ENCODE results near the gene SLC26A11.
A peak's percentile ranks its signal among the peaks of the same experiment; 100 is the strongest.

SLC26A11 gene

DNA sequence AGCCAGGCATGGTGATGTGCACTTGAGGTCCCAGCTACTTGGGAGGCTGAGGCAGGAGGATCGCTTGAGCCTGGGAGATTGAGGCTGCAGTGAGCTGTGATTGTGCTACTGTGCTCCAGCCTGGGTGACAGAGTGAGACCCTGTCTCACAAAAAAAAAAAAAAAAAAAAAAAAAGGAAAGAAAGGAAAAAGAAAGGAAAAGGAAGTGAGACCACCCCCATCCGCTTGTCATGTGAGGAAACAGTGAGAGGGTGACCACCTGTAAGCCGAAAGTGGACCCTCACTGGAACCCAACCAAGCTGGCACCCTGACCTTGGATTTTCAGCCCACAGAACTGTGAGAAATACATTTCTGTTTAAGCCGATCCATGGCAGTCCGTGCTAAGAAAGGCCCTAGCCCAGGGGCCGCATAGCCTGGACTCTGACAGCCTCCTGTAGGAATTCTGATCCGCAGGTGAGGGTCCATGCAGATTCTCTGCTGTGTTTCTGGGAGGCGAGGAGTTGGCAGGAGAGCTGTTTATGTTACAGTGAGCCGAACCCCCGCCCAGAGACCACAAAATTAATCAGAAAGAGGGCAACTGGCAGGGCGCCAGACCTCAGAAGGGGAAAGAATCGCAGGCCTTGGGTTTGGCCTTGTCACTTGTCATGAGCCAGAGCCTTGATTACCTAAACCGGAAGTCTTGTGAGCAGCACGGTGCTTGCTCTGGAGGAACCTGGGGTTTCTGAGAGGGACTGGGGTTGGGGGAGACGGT is 1.0 kb upstream of the SLC26A11 start:
- Mint-ChIP-seq H3K27ac (peak overlapping the region; percentile 98), H3K4me1 (peaks cover 25 to 31% of the 10 kb centered on the region in 2 donors), H3K9me3 (no peaks in the 10 kb centered on the region), H3K27me3 (peaks cover 4% of the 10 kb centered on the region in 2 donors), H3K4me3 (peak overlapping the region; percentile 96 to 99), H3K36me3 (peaks cover 38 to 46% of the 10 kb centered on the region in 2 donors)
- peak; percentile 93 to 94 for ATAC-seq (replicated peaks)
- peak; percentile 89 for DNase-seq

DNA sequence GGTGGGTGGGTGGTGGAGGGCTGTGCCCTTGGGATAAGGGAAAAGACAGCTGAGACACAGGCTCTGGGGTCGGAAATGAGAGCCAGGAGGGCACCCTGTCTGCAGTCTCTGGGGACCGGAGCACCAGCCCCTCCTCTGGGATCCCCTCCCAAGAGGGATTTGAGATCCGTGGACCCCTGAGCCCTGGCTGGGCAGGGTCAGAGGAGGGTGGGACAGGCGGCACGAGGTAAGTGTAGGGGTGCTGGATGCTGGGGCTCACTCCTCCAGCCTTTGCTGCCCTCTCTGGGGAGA is 519 bp upstream of the SLC26A11 start:
- H3K9me3 Mint-ChIP-seq: no peaks in the 10 kb centered on the region
- H3K4me3 Mint-ChIP-seq: peak overlapping the region; percentile 96 to 99
- ATAC-seq (replicated peaks) (peak; percentile 50 to 59), DNase-seq (peak; percentile 18)
- peak overlapping the region; percentile 98 for H3K27ac Mint-ChIP-seq
- peaks cover 5 to 6% of the 10 kb centered on the region in 2 donors for H3K27me3 Mint-ChIP-seq
- H3K36me3 Mint-ChIP-seq: peaks cover 36 to 44% of the 10 kb centered on the region in 2 donors
- peaks cover 25 to 31% of the 10 kb centered on the region in 2 donors for H3K4me1 Mint-ChIP-seq

DNA sequence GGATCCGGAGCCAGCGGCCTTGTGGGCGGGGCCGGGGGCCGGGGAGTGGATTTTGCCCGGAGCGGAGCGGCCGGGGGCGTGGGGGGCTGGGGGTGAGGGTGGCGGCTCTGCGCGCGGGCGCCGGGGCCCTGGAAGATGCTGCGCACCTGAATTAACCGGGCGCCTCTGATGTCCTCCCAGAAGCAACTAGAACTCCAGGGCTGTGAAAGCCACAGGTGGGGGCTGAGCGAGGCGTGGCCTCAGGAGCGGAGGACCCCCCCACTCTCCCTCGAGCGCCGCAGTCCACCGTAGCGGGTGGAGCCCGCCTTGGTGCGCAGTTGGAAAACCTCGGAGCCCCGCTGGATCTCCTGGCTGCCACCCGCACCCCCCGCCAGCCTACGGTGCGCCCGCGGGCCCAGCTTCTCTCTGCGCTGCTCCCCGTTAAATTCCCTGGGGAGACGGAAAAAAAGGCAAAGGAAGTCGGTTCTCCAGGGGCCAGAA is 549 bp downstream of the SLC26A11 start:
- Mint-ChIP-seq H3K27ac (no peak overlapping the region), H3K9me3 (no peaks in the 10 kb centered on the region), H3K36me3 (peaks cover 30 to 38% of the 10 kb centered on the region in 2 donors), H3K4me3 (peak overlapping the region; percentile 70 to 99), H3K4me1 (peaks cover 25 to 31% of the 10 kb centered on the region in 2 donors), H3K27me3 (peaks cover 5 to 6% of the 10 kb centered on the region in 2 donors)
- DNase-seq (no peak), ATAC-seq (replicated peaks) (peak; percentile 0 to 3)

DNA sequence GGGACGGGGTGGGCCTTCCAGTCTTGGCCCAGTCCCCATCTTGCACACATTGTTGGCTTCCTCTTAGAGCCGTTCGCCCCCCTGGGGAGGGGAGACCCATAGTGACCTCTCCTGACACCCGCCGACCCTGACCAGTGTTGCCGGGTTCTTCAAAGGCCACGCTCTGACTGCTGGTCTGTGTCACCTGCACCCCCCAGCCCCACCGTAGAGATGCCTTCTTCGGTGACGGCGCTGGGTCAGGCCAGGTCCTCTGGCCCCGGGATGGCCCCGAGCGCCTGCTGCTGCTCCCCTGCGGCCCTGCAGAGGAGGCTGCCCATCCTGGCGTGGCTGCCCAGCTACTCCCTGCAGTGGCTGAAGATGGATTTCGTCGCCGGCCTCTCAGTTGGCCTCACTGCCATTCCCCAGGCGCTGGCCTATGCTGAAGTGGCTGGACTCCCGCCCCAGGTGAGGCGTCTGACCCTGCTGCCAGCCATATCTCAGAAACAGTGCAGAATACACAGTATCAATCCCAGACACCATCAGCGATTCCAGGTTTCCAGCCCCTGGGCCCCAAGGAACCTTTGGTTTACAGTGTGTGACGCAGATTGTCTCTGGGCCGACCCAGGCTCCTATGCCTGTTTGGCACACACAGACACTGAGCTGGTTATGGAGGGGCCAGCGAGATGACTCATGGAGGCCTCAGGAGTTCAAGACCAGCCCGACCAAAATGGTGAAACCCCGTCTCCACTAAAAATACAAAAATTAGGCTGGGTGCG is 1.3 kb downstream of the SLC26A11 start:
- peaks cover 22 to 30% of the 10 kb centered on the region in 2 donors for H3K36me3 Mint-ChIP-seq
- no peaks in the 10 kb centered on the region for H3K9me3 Mint-ChIP-seq
- peaks cover 5 to 6% of the 10 kb centered on the region in 2 donors for H3K27me3 Mint-ChIP-seq
- DNase-seq (no peak), ATAC-seq (replicated peaks) (no peak)
- peak overlapping the region; percentile 70 to 99 for H3K4me3 Mint-ChIP-seq
- H3K27ac Mint-ChIP-seq: peak overlapping the region; percentile 62
- H3K4me1 Mint-ChIP-seq: peaks cover 22 to 31% of the 10 kb centered on the region in 2 donors

DNA sequence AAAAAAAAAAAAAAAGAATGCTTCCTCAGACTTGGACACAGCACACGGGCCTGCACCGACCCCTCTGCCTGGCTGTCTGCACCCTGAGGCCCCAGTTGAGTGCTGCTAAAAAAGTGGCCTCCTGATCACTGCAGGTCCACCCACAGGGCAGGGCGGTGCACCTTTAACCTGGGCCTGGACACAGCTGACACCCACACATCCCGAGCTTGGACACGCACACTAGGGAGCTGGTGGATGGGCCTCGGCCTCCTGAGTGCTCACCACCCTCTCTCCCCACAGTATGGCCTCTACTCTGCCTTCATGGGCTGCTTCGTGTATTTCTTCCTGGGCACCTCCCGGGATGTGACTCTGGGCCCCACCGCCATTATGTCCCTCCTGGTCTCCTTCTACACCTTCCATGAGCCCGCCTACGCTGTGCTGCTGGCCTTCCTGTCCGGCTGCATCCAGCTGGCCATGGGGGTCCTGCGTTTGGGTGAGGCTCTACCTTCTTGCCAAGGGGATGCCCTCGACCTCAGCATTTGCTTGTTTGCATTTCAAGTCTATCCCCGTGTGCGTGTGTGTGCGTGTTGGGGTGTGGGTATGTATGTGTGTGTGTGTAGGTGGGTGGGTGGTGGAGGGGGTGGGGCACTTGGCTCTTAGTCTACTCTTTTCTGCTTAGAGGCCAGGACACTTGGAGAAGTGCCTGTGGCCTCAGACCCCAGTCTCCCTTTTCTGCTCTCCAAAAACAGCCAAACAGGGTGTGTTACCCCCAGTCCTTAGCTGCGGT is 2.3 kb downstream of the SLC26A11 start:
- Mint-ChIP-seq H3K36me3 (peaks cover 15 to 20% of the 10 kb centered on the region in 2 donors), H3K27ac (no peak overlapping the region), H3K27me3 (peaks cover 5 to 6% of the 10 kb centered on the region in 2 donors), H3K9me3 (no peaks in the 10 kb centered on the region), H3K4me1 (peaks cover 20 to 31% of the 10 kb centered on the region in 2 donors), H3K4me3 (no peak overlapping the region)
- no peak for ATAC-seq (replicated peaks)
- no peak for DNase-seq

DNA sequence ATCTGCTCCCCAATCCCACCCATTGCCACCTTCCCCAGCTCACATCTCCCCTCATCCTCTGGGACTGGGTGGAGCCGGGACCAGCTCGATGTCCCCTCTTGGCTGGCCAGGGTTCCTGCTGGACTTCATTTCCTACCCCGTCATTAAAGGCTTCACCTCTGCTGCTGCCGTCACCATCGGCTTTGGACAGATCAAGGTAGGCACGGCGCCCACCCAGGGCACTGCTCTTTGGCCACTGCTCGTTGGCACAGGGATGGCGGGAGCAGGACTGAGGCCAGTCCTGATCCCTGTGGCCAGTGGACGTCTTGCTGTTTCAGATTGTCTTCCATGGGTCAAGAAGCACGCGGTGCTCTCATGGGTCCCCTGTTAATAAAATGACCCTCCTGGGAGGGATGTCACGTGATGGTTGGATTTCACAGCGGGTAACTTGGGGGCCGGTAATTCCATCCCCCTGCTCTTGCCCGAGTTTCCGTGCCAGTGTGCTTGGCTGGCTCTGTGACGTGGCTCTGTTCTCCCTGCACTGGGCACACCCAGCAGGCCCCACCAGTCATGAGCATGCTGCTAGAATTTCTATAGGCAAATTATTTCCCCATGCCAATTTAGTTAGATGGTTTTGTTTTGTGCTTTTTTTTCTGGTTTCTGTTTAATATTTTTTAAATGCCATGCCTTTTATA is 3.1 kb downstream of the SLC26A11 start:
- ATAC-seq (replicated peaks) (no peak), DNase-seq (no peak)
- no peak overlapping the region for H3K4me3 Mint-ChIP-seq
- peaks cover 18 to 28% of the 10 kb centered on the region in 2 donors for H3K4me1 Mint-ChIP-seq
- H3K36me3 Mint-ChIP-seq: peaks cover 14 to 17% of the 10 kb centered on the region in 2 donors
- H3K27ac Mint-ChIP-seq: no peak overlapping the region
- peaks cover 5 to 6% of the 10 kb centered on the region in 2 donors for H3K27me3 Mint-ChIP-seq
- no peaks in the 10 kb centered on the region for H3K9me3 Mint-ChIP-seq

DNA sequence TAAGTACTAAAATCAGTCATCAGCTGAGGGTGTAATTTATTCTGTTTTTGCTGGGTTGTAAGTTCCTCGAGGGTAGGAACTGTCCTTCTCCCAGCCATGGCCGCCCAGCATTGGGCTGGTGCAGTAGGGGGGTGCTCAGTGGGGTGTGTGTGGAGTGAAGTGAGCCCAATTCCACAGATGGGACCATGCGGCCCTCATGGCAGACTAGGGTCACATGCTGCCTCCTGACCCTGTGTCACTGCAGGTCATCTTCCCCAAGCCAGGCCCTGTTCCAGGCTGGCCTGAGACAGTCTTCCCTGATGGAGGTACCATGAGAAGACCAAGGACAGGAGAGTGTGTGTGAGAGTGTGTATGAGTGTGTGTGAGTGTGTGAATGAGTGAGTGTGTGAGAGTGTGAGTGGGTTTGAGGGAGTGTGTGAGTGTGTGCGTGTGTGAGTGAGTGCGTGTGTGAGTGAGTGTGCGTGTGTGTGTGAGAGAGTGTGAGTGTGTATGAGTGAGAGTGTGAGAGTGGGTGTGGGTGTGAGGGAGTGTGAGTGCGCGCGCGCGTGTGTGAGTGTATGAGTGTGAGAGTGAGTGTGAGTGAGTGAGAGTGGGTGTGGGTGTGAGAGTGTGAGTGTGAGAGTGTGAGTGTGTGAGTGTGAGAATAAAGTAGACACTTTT is 3.7 kb downstream of the SLC26A11 start:
- no peak overlapping the region for H3K4me3 Mint-ChIP-seq
- H3K27ac Mint-ChIP-seq: no peak overlapping the region
- DNase-seq (no peak), ATAC-seq (replicated peaks) (no peak)
- H3K9me3 Mint-ChIP-seq: no peaks in the 10 kb centered on the region
- H3K27me3 Mint-ChIP-seq: peaks cover 5 to 6% of the 10 kb centered on the region in 2 donors
- H3K4me1 Mint-ChIP-seq: peaks cover 18 to 21% of the 10 kb centered on the region in 2 donors
- H3K36me3 Mint-ChIP-seq: peaks cover 14 to 17% of the 10 kb centered on the region in 2 donors

DNA sequence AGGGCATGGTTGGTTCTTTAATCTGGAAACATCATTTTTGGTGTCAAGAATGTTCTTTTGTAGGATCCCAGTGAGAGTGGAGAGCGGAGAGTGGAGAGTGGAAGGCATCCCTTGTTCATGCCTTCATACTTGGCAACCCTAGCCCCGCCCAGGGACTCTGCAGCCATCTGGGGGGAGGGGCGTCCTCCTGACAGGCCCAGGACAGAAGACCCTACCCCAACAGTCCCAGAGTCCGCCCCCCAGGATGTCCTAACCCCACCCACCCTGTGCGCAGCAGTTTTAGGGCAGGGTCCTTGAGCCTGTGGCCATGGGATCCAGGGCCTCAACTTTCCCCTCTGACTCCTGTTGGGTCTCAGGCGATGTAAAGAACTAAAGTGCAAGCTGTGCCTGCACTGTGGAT is 4.5 kb downstream of the SLC26A11 start:
- no peaks in the 10 kb centered on the region for H3K9me3 Mint-ChIP-seq
- no peak for DNase-seq
- ATAC-seq (replicated peaks): no peak
- peaks cover 5 to 6% of the 10 kb centered on the region in 2 donors for H3K27me3 Mint-ChIP-seq
- H3K27ac Mint-ChIP-seq: no peak overlapping the region
- H3K4me1 Mint-ChIP-seq: peaks cover 12 to 14% of the 10 kb centered on the region in 2 donors
- H3K36me3 Mint-ChIP-seq: peaks cover 13 to 15% of the 10 kb centered on the region in 2 donors
- H3K4me3 Mint-ChIP-seq: no peak overlapping the region

DNA sequence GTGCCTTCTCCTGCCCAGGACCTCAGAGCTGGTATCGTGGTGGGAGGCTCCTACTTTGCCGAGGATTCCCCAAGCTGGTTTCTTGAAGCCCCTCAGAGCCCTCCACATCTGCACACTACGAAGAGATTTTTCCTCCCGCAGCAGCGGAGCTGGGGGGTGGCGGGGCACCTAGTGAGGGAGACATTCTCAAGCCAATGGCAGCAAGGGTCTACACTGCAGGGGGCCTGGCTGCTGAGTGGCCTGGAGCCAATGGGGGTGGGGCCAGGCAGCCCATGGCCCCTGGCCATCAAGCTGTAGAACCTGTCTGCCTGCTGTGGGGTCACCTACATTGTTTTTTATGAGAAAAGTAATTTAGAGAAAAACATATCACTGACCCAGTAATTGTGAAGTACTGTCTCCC is 5.0 kb downstream of the SLC26A11 start:
- H3K4me1 Mint-ChIP-seq: peaks cover 11% of the 10 kb centered on the region in 2 donors
- no peak for DNase-seq
- ATAC-seq (replicated peaks): no peak
- H3K27me3 Mint-ChIP-seq: peaks cover 5 to 6% of the 10 kb centered on the region in 2 donors
- H3K36me3 Mint-ChIP-seq: peaks cover 10 to 14% of the 10 kb centered on the region in 2 donors
- H3K27ac Mint-ChIP-seq: no peak overlapping the region
- H3K9me3 Mint-ChIP-seq: no peaks in the 10 kb centered on the region
- no peak overlapping the region for H3K4me3 Mint-ChIP-seq

DNA sequence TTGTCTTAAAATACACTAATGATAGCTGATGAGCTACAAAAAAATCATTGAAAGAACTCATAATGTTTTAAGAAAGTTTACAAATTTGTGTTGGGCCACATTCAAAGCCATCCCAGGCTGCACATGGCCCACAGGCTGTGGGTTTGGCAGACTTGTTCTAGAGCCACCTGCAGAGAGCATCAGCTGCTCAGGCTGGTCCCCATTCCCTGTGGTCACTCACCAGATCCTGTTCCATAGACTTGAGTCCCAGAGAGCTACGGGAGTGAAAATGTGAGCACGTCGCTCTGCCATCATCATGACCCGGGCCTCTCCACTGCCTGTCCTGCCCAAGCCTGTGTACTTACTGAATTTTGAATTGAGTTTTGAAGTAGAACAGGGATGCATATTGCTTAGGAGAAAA is 6.9 kb downstream of the SLC26A11 start:
- Mint-ChIP-seq H3K9me3 (peaks cover 4 to 5% of the 10 kb centered on the region in 2 donors), H3K27me3 (peaks cover 5 to 6% of the 10 kb centered on the region in 2 donors), H3K36me3 (peaks cover 19 to 23% of the 10 kb centered on the region in 2 donors), H3K4me1 (peaks cover 5 to 9% of the 10 kb centered on the region in 2 donors), H3K27ac (no peak overlapping the region), H3K4me3 (no peak overlapping the region)
- ATAC-seq (replicated peaks) (no peak), DNase-seq (no peak)

DNA sequence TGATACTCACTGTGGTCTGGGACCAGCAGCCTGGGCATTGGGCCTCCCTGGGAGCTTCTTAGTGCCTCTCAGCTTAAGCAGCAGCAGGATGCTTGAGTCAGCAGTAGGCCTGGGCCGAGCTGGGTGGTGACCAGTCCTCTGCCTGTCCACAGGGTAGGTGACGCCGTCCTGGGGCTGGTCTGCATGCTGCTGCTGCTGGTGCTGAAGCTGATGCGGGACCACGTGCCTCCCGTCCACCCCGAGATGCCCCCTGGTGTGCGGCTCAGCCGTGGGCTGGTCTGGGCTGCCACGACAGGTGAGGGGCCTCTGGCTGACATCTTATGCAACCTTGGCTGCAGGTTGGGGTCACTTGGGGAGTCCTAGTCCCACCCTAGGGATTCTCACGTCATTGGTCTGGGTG is 7.4 kb downstream of the SLC26A11 start:
- peaks cover 5 to 6% of the 10 kb centered on the region in 2 donors for H3K27me3 Mint-ChIP-seq
- H3K36me3 Mint-ChIP-seq: peaks cover 19 to 26% of the 10 kb centered on the region in 2 donors
- peaks cover 5 to 9% of the 10 kb centered on the region in 2 donors for H3K4me1 Mint-ChIP-seq
- H3K27ac Mint-ChIP-seq: no peak overlapping the region
- DNase-seq: no peak
- H3K9me3 Mint-ChIP-seq: peaks cover 7 to 10% of the 10 kb centered on the region in 2 donors
- H3K4me3 Mint-ChIP-seq: no peak overlapping the region
- no peak for ATAC-seq (replicated peaks)

DNA sequence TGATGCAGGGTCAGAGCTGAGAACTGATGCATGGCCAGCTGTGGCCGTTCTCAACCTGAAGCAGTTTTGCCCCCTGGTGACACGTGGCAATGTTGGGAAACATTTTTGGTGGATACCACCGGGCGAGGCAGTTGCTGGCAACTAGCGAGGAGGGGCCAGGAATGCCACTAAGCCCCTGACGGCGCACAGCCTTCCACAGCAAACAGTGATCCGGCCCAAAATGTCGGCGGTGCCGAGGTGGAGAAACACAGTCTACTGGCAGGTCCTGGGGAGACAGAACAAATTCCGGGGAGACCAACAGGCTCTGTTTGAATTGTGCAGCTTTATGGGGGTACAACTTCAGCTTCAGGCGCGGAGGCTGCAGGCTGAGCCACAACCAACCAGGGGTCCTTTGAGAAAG is 8.2 kb downstream of the SLC26A11 start:
- H3K9me3 Mint-ChIP-seq: peaks cover 8 to 13% of the 10 kb centered on the region in 2 donors
- no peak for ATAC-seq (replicated peaks)
- peaks cover 4 to 5% of the 10 kb centered on the region in 2 donors for H3K4me1 Mint-ChIP-seq
- H3K27ac Mint-ChIP-seq: no peak overlapping the region
- H3K36me3 Mint-ChIP-seq: peaks cover 21 to 28% of the 10 kb centered on the region in 2 donors
- no peak for DNase-seq
- peaks cover 5 to 6% of the 10 kb centered on the region in 2 donors for H3K27me3 Mint-ChIP-seq
- no peak overlapping the region for H3K4me3 Mint-ChIP-seq

DNA sequence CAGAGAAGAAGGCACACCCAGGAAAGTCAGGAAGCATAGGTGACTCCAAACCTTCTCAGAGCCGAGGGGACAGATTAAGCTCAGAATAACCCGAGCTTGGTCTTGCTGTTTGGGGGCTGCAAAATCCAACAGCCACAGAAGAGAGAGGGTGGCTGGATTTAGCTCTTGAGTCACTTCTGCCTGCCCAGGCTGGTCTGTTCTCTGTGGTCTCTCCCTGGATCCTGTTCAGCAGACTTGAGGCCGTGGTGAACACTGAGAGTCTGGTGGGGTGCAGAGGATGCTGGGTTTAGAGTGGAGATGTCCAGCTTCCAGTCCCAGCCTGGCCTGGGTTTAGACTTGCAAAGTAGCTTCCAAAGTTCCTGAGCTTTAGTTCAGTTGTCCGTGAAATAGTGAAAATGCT is 8.8 kb downstream of the SLC26A11 start:
- H3K36me3 Mint-ChIP-seq: peaks cover 23 to 28% of the 10 kb centered on the region in 2 donors
- ATAC-seq (replicated peaks) (no peak), DNase-seq (no peak)
- H3K4me1 Mint-ChIP-seq: peaks cover 2% of the 10 kb centered on the region in 2 donors
- H3K27me3 Mint-ChIP-seq: peaks cover 3 to 4% of the 10 kb centered on the region in 2 donors
- peaks cover 8 to 15% of the 10 kb centered on the region in 2 donors for H3K9me3 Mint-ChIP-seq
- no peak overlapping the region for H3K4me3 Mint-ChIP-seq
- H3K27ac Mint-ChIP-seq: no peak overlapping the region
